ENCODE data around the gene ORMDL1.
"Not testable (repeated sequence)": the region's sequence is repeated elsewhere in the genome, so short reads cannot be mapped to it uniquely, and the experiment has no call there.

Gene ORMDL1

GRCh38 chr2:189770590-189771322 is 13.4 kb downstream of the ORMDL1 start:
- no peak for DNase-seq (ENCODE audit: low read depth, low spot score)

GRCh38 chr2:189763908-189764661 is 20.1 kb downstream of the ORMDL1 start:
- DNase-seq (ENCODE audit: low read depth, low spot score), result peak; percentile 7

- peak; percentile 95 for DNase-seq (ENCODE audit: low read depth, low spot score)
Observed at GRCh38 chr2:189762551-189763298, 21.4 kb downstream of the ORMDL1 start, which contains the start of gene OSGEPL1. Gene OSGEPL1, minus strand, starts transcription at chr2:189762792. Its CDS starts 1,152 bp downstream, at chr2:189761640.

GRCh38 chr2:189762229-189762550 is 21.9 kb downstream of the ORMDL1 start:
- no peak for DNase-seq (ENCODE audit: low read depth, low spot score)

GRCh38 chr2:189760154-189760553 is 24.0 kb downstream of the ORMDL1 start:
- DNase-seq (ENCODE audit: low read depth, low spot score), result not testable (repeated sequence)

- no peak for DNase-seq (ENCODE audit: low read depth, low spot score)
Observed at GRCh38 chr2:189756311-189756952, 27.7 kb downstream of the ORMDL1 start.

- DNase-seq (ENCODE audit: low read depth, low spot score), result peak; percentile 38
Observed at GRCh38 chr2:189751080-189751658, 33.0 kb downstream of the ORMDL1 start.

GRCh38 chr2:189729430-189729829 is 54.7 kb downstream of the ORMDL1 start:
- no peak for DNase-seq (ENCODE audit: low read depth, low spot score)

GRCh38 chr2:189726849-189727248 is 57.3 kb downstream of the ORMDL1 start:
- no peak for DNase-seq (ENCODE audit: low read depth, low spot score)

GRCh38 chr2:189726271-189726670 is 57.9 kb downstream of the ORMDL1 start:
- DNase-seq (ENCODE audit: low read depth, low spot score), result peak; percentile 2

- no peak for DNase-seq (ENCODE audit: low read depth, low spot score)
Observed at GRCh38 chr2:189723192-189723591, 60.9 kb downstream of the ORMDL1 start.

Data from astrocyte of the hippocampus (primary cell).